ENCODE data around the gene AUH. TPM values are rescaled to one million over a fixed set of nuclear protein-coding genes. Genes with fewer than 3 reads are reported as not detected.

Gene AUH
- total and polyA plus RNA-seq, 9 of the 15 experiments (the other 6 are each of a cell fraction or from before 2014, with no cell fraction given): 3.4 to 29.0 (median 10.1) TPM

GRCh38 chr9:91220491-91221135 is 141.1 kb downstream of the AUH start:
- H2AFZ ChIP-seq (ENCODE audit: low read depth, low read length): no peak overlapping the region
- no peak overlapping the region for H3K27ac ChIP-seq (ENCODE audit: extremely low read depth, low read depth, low read length)
- no peaks in the 10 kb centered on the region for H3K9me1 ChIP-seq (ENCODE audit: control insufficient read depth, insufficient read depth, low read length)
- DNase-seq (ENCODE audit: extremely low read depth in 1 of 4, low spot score in 3 of 4): no peak
- no TSS peak for BruUV-seq (replicated peaks)
- FAIRE-seq: no peak
- no peaks in the 10 kb centered on the region for H3K9me3 ChIP-seq (replicated peaks; ENCODE audit: control insufficient read depth, insufficient read depth, low read depth, low read length)
- in situ Hi-C loops (cut with MboI): no loop called here
- intact Hi-C loops (cut with micrococcal nuclease): no loop called here
- H3K36me3 ChIP-seq (ENCODE audit: control insufficient read depth, insufficient read depth, low read length): no peaks in the 10 kb centered on the region
- H3K4me3 ChIP-seq: no peak overlapping the region
- no peaks in the 10 kb centered on the region for H3K79me2 ChIP-seq (ENCODE audit: control insufficient read depth, insufficient read depth, low read length)
- TF ChIP-seq NFIC (IDR thresholded peaks at IDR 0.05) (peak; percentile 43; the same call in 1 of the 2 replicates), THAP7 (CRISPR knock-in tag; IDR thresholded peaks at IDR 0.05) (no peak), E2F5 (CRISPR knock-in tag; IDR thresholded peaks at IDR 0.05) (no peak), ZNF41 (CRISPR knock-in tag; conservative IDR thresholded peaks at IDR 0.05) (no peak), EP400 (IDR thresholded peaks at IDR 0.05) (no peak)
- TF ChIP-seq, protein P1, sequence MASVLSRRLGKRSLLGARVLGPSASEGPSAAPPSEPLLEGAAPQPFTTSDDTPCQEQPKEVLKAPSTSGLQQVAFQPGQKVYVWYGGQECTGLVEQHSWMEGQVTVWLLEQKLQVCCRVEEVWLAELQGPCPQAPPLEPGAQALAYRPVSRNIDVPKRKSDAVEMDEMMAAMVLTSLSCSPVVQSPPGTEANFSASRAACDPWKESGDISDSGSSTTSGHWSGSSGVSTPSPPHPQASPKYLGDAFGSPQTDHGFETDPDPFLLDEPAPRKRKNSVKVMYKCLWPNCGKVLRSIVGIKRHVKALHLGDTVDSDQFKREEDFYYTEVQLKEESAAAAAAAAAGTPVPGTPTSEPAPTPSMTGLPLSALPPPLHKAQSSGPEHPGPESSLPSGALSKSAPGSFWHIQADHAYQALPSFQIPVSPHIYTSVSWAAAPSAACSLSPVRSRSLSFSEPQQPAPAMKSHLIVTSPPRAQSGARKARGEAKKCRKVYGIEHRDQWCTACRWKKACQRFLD (CRISPR knock-in tag; IDR thresholded peaks at IDR 0.05): no peak
- TF ChIP-seq, protein P2, sequence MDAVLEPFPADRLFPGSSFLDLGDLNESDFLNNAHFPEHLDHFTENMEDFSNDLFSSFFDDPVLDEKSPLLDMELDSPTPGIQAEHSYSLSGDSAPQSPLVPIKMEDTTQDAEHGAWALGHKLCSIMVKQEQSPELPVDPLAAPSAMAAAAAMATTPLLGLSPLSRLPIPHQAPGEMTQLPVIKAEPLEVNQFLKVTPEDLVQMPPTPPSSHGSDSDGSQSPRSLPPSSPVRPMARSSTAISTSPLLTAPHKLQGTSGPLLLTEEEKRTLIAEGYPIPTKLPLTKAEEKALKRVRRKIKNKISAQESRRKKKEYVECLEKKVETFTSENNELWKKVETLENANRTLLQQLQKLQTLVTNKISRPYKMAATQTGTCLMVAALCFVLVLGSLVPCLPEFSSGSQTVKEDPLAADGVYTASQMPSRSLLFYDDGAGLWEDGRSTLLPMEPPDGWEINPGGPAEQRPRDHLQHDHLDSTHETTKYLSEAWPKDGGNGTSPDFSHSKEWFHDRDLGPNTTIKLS (IDR thresholded peaks at IDR 0.05; ENCODE audit: borderline replicate concordance, low read depth): no peak
- H3K4me2 ChIP-seq (ENCODE audit: insufficient read depth, low read length): no peak overlapping the region
- 82% methylated on average over 9 of the region's 12 CpGs for WGBS (ENCODE audit: insufficient coverage, low coverage, missing lambda C conversion rate)
- ChIA-PET CTCF (ENCODE audit: low intra/inter-chr PET ratio) (no interaction called here), POLR2A (interaction anchor here (0.6 kb wide), 1 partner anchor 1072 kb away, joined by 3 read pairs; no protein-coding TSS in a partner anchor)
- no peaks in the 10 kb centered on the region for H4K20me1 ChIP-seq (replicated peaks; ENCODE audit: control insufficient read depth, insufficient read depth, low read length)
- no peak for ATAC-seq
- no peaks in the 10 kb centered on the region for H3K4me1 ChIP-seq (replicated peaks in 1 of 2; ENCODE audit: control insufficient read depth in 2 of 2, insufficient read depth in 2 of 2, low read length in 2 of 2)
- H3K9ac ChIP-seq (ENCODE audit: insufficient read depth in 1 of 2, low read depth in 2 of 2, low read length in 2 of 2): no peak overlapping the region
- H3K27me3 ChIP-seq (ENCODE audit: control insufficient read depth in 2 of 2, insufficient read depth in 2 of 2, low read length in 2 of 2): no peaks in the 10 kb centered on the region

Measured in K562 (cell line).